Measurements from ENCODE around the gene GIMD1.

Gene GIMD1

GRCh38 chr4:106315476-106315967 lies 53.1 kb downstream of the GIMD1 start:
- DNase-seq (ENCODE audit: low read depth in 2 of 2), result peak in 1 of 2 donors; percentile 5

GRCh38 chr4:106314960-106315359 lies 53.6 kb downstream of the GIMD1 start:
- DNase-seq (ENCODE audit: low read depth in 2 of 2), result no peak

- DNase-seq (ENCODE audit: low read depth in 2 of 2), result no peak
These were observed 55.5 kb downstream of the GIMD1 start for GRCh38 chr4:106312997-106313522.

- DNase-seq (ENCODE audit: low read depth in 2 of 2), result no peak
These were observed 56.2 kb downstream of the GIMD1 start for GRCh38 chr4:106312377-106312776.
